Esophagus (tissue), 2 donors: ENCODE results near the gene SIPA1L3. TPM values are rescaled to one million over a fixed set of nuclear protein-coding genes. Genes with fewer than 3 reads are reported as not detected.
A peak's percentile ranks its signal among the peaks of the same experiment; 100 is the strongest.

ENCODE experiments used
- H3K27ac ChIP-seq, 2 donors: one replicate each; pipeline ENCODE4 v1.5.1; 2013; ENCODE audit warnings: low read depth in 2 of 2, mild to moderate bottlenecking in 2 of 2, inconsistent platforms in 1 of 2, low read length in 1 of 2, moderate library complexity in 1 of 2
- H3K27me3 ChIP-seq, 2 donors: one replicate each; pipeline ENCODE4 v1.6.1; 2013; ENCODE audit warnings: low read length in 2 of 2, control low read depth in 1 of 2, mild to moderate bottlenecking in 1 of 2; ENCODE audit not compliant: insufficient read depth in 2 of 2, control insufficient read depth in 1 of 2
- H3K36me3 ChIP-seq, 2 donors: one replicate each; pipeline ENCODE4 v1.6.1; 2013; ENCODE audit warnings: low read length in 1 of 2; ENCODE audit not compliant: control insufficient read depth in 2 of 2, insufficient read depth in 2 of 2
- H3K4me1 ChIP-seq, 2 donors: one replicate each; pipeline ENCODE4 v1.6.1; 2013; ENCODE audit warnings: low read length in 1 of 2; ENCODE audit not compliant: control insufficient read depth in 2 of 2, insufficient read depth in 2 of 2
- H3K4me3 ChIP-seq, 2 donors: one replicate each; pipeline ENCODE4 v1.5.1; 2013; ENCODE audit warnings: low read length in 2 of 2, mild to moderate bottlenecking in 2 of 2, low read depth in 1 of 2, moderate library complexity in 1 of 2
- H3K9me3 ChIP-seq, 2 donors: one replicate each; pipeline ENCODE4 v1.6.1; 2013; ENCODE audit warnings: mild to moderate bottlenecking in 2 of 2, low read depth in 1 of 2, low read length in 1 of 2, moderate library complexity in 1 of 2; ENCODE audit not compliant: control insufficient read depth in 2 of 2, insufficient read depth in 1 of 2
- WGBS, 2 donors: extraction: QIAGEN DNeasy Blood & Tissue Kit; methylation state at CpG; one replicate each; pipeline ENCODE4 v1.1.7; 2013; 5-methylcytosine and 5-hydroxymethylcytosine counted together
- polyA plus RNA-seq, 2 donors: library from polyadenylated mRNA; stranded (reverse); fragments of 200-250 nt; gene quantifications; one replicate each; pipeline ENCODE4 v1.2.3, GENCODE V29; 2013
- donor health status: healthy with polysubstance abuse.
- donor health status: Bipolar disorder and iron deficiency.

SIPA1L3 gene
- polyA plus RNA-seq, 2 donors, result 4.1 to 11.0 TPM

DNA sequence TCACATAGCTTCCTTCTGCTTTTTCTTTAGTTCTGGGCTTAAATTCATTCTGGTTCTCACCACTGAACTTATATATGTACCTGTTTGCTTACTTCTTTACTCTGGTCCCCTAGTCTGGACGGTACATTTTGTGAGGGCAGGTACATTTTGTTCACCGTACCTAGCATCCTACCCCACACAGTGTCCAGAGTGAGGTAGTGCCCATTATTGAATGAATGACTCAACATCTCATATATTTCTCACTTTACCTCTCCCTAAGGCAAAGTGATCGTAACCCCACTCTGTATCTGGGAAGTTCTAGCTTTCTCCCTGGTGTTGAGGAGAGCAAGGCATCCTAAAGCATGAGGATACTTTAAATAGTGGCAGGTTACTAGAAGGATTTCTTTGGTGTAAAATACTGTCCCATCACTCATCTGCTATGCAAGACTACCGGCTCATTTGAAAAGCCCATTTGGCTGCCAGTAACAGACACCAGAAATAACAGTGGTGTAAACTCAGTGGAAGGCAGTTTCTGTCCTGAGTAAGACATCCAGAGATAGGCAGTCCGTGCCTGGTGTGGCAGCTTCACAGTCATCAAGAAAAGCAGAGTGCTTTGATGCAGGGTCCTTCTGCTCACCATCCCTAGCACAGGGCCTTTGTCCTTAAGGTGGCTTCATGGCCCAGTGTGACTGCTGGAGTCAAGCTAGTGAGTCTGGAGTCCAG is 111.8 kb downstream of the SIPA1L3 start:
- Histone ChIP-seq H3K4me1 (peaks cover 2 to 5% of the 10 kb centered on the region in 2 donors), H3K9me3 (no peaks in the 10 kb centered on the region), H3K36me3 (peaks cover 0 to 2% of the 10 kb centered on the region in 2 donors), H3K27ac (no peak overlapping the region), H3K4me3 (no peak overlapping the region), H3K27me3 (no peaks in the 10 kb centered on the region)
- 87 to 91% methylated on average over 5 of the region's 5 CpGs for WGBS, 2 donors

DNA sequence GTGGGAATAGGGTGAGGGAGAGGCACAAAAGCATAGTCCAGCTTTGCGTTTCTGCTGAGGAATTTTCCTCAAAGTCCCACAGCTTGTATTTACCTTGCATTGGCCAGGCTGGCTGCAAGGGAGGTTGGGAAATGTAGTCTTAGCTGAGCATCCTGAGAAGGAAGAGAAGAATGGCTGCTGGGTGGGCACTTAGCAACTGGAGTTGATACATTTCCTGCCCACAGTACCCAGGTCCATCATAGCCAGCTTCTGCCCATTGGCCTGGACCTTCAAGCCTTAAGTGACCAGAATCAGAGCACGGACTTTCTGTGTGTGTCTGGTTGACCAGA is 112.4 kb downstream of the SIPA1L3 start:
- Histone ChIP-seq H3K27ac (no peak overlapping the region), H3K36me3 (no peaks in the 10 kb centered on the region), H3K4me1 (peaks cover 2 to 5% of the 10 kb centered on the region in 2 donors), H3K27me3 (no peaks in the 10 kb centered on the region), H3K9me3 (no peaks in the 10 kb centered on the region), H3K4me3 (no peak overlapping the region)
- WGBS, 2 donors, result 89 to 90% methylated on average over 2 of the region's 2 CpGs

DNA sequence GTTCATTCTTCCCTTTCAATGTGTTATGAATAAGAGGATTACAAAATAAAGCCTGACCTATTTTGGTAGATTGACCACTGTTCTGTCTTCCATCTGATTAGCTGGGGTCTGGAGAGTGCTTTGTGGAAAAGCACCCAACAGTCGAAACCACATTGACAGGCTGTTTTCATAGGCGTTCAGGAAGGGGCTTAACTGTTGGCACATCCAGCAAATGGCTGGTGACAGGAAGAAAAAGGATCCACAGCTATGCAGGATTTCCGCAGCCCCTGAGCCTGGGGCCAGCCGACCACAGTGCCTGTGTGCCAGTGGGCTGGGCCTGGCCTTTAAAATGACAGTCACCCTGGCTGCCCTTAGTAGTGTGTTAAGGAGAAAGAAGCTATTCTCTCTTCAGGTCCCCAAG is 113.3 kb downstream of the SIPA1L3 start:
- H3K4me1 ChIP-seq, result peaks cover 2 to 7% of the 10 kb centered on the region in 2 donors
- H3K27me3 ChIP-seq, result no peaks in the 10 kb centered on the region
- H3K9me3 ChIP-seq, result no peaks in the 10 kb centered on the region
- WGBS, 2 donors, result 68 to 72% methylated on average over 4 of the region's 4 CpGs
- H3K27ac ChIP-seq, result no peak overlapping the region
- no peaks in the 10 kb centered on the region for H3K36me3 ChIP-seq
- no peak overlapping the region for H3K4me3 ChIP-seq

DNA sequence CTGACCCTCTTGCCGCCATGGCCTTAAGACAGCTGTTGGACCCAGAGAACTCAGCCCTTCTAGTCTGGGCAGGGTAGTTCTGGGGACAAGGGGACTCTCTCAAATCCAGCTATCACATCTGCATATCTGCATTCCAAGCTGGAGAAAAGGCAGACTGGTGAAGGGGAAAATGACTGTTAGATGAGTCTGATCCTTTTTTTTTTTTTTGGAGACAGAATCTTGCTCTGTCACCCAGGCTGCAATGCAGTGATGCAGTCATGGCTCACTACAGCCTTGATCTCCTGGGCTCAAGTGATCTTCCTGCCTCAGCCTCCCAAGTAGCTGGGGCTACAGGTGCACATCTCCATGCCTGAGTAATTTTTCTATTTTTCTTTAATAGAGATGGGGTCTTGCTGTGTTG is 114.3 kb downstream of the SIPA1L3 start:
- Histone ChIP-seq H3K9me3 (no peaks in the 10 kb centered on the region), H3K36me3 (no peaks in the 10 kb centered on the region), H3K27ac (no peak overlapping the region), H3K4me3 (no peak overlapping the region), H3K4me1 (peaks cover 2 to 10% of the 10 kb centered on the region in 2 donors), H3K27me3 (no peaks in the 10 kb centered on the region)
- WGBS, 2 donors, result 95 to 98% methylated on average over 1 of the region's 1 CpG

DNA sequence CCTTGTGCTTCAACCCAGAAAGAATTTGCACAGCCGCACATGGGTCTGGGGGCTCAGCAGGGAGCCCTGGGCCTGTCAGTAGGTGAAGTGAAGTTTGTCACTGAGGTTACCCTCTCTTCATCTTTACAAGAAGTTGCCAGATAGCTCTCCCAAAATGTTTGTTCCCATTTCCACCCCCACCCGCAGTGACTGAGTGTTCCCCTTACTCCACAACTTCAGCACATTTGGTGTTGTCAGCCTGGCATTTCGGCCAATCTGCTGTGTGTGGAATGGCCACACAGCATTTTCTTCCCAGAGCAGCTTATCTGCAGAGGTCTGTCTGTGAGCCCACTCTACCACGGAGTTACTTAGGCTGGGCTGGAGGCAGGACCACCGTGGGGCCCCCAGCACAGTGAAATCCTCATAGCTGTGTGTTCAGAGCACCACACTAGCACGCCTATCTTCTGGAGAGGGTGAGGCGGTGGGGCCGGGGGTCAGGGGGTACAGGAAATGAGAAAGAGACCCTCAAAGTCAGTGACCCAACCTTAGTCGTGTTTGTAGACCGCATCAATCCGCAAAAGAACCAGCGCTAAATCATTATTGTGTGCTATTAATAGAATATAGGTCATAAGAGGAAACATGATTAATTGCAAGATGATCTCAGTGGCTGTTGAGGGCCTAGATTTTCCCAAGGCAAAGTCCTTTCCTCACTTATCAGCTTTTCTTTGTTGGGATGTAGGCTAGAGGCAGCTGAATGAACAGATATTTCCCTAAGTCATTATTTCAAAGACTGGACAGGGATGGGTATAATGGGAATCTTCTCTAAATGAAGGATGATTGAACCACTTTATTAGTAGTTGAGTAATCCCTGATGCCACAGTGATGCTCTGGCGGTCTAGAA is 116.0 kb downstream of the SIPA1L3 start:
- no peaks in the 10 kb centered on the region for H3K27me3 ChIP-seq
- no peaks in the 10 kb centered on the region for H3K9me3 ChIP-seq
- 62 to 74% methylated on average over 13 of the region's 13 CpGs for WGBS, 2 donors
- peak overlapping the region; percentile 72 to 73 for H3K27ac ChIP-seq
- no peaks in the 10 kb centered on the region for H3K36me3 ChIP-seq
- H3K4me3 ChIP-seq, result no peak overlapping the region
- H3K4me1 ChIP-seq, result peaks cover 2 to 11% of the 10 kb centered on the region in 2 donors

DNA sequence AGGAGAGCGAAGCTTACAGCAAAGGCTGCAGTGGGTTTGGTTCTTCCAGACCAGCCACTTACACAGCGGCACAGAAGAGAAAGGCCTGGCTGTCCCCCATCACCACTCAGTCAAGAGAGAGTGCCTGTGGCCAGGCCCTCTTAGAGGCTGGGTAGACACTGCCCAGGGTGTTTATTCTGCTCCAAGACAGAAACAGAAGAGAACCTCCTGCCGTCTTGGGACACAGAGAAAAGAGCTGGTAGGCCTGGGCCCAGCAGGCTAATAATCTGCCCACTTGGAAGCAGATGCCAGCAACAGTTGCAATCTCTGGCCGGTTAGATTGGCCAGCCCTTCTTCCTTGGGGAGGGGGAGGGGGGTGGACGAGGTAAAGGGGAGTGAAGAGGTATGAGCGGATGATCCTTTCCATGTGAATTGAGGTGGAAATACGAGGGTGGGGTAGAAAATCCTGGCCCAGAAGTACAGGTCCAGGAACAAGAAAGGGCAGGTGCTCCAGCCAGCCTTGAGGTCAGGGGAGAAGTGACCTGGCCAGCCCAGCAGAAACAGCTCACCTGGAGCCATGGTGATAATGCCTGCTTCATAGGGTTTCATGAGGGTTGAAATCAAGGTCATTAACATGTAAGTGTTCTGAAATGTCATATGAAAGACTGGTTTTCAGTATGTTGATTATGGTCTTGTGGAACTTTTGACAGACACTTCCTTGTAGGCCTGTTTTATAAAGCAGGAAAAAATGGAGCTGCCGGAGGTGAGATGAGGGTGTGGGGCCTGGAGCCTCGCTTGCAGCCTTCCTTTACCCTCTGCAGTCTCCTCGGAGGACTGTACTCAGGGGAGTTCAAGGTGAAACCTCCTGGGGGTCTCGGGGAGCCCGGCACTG is 116.9 kb downstream of the SIPA1L3 start:
- Histone ChIP-seq H3K27ac (peak overlapping the region; percentile 72 to 77), H3K9me3 (no peaks in the 10 kb centered on the region), H3K4me3 (no peak overlapping the region), H3K4me1 (peaks cover 2 to 11% of the 10 kb centered on the region in 2 donors), H3K27me3 (no peaks in the 10 kb centered on the region), H3K36me3 (no peaks in the 10 kb centered on the region)
- WGBS, 2 donors, result 68 to 70% methylated on average over 12 of the region's 12 CpGs

DNA sequence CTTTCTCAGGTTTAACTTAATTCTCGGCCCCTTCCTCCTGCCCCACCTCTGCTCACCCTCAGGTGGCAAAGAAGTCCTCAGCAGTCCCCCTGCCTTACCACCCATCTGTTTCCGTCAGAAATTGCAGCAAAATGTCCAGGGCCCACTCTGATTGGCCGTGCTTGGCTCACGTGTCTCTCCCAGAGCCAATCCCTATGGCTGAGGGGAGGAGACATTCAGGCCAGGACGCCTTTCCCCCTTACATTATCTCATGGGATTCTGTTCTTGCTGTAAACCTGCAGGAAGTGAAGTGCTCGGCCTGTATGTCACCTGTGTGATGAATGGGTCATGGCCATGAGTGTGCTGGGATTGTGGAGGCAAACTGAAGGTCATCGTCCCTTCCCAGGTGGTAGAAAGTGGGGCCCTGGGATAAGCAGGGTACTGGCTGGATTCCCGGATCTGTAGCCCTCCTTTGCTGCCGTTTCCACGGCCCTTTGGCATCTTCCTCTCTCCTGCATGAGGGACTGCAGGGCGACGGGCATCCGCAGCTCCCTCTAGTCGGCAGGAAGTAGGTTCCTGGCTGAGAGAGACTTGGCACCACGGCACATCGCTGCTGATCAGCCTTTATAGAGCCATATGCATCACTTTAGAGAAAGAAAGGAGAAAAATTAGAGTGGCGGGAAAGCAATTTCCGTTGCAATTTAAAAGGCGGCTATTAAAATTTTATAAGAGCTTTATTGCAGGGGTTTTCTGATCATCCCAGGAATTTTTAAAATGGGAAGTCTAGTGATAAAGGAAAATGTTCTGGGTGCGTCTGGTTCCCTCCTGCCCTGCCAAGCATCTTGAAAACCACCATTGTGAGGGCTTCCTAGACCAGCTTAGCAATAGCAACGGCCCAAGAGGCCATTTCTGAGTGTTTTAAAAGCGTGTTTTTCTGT is 118.2 kb downstream of the SIPA1L3 start:
- Histone ChIP-seq H3K27me3 (no peaks in the 10 kb centered on the region), H3K36me3 (no peaks in the 10 kb centered on the region), H3K4me3 (no peak overlapping the region), H3K27ac (peak overlapping the region; percentile 22 to 77), H3K4me1 (peaks cover 2 to 11% of the 10 kb centered on the region in 2 donors), H3K9me3 (no peaks in the 10 kb centered on the region)
- 75 to 78% methylated on average over 22 of the region's 22 CpGs for WGBS, 2 donors

DNA sequence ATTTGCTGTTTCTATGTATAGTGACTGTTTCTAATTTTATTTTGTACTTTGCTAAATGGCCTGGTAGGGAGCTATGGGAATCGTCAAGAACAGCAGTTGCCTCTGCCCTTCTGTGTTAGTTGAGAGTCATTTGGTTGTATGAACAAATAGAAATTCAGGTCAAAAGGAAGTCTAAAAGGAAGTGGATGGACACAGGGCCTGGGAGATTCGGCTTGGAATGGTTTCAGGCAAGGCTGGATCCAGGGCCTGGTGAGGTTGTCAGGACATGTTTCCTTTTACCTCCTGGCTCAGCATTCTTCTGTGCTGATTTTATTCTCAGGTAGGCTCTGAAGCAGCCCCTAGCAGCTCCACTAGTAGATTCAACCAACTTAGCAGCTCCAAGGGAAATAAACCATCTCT is 118.9 kb downstream of the SIPA1L3 start:
- WGBS, 2 donors, result 67 to 70% methylated on average over 2 of the region's 2 CpGs
- no peak overlapping the region for H3K4me3 ChIP-seq
- H3K27ac ChIP-seq, result no peak overlapping the region
- peaks cover 2 to 11% of the 10 kb centered on the region in 2 donors for H3K4me1 ChIP-seq
- H3K36me3 ChIP-seq, result peaks cover 0 to 3% of the 10 kb centered on the region in 2 donors
- H3K9me3 ChIP-seq, result no peaks in the 10 kb centered on the region
- H3K27me3 ChIP-seq, result no peaks in the 10 kb centered on the region
